NCI-H1417 (cell line): ENCODE data around the gene CPNE1.

ENCODE experiments used
- DNase-seq, 3 experiments: peaks; one replicate each; lab custom pipeline; 2025; lab: John Stamatoyannopoulos, UW

CPNE1 gene

GRCh38 chr20:35600176-35600992, 64.3 kb downstream of the CPNE1 start:
- no peak for DNase-seq

- DNase-seq, result no peak
Measured at GRCh38 chr20:35599776-35600120, 65.0 kb downstream of the CPNE1 start.

- peak in 1 of 3 experiments; percentile 13 for DNase-seq
Measured at GRCh38 chr20:35598899-35599775, 65.6 kb downstream of the CPNE1 start.

- DNase-seq, result no peak
Measured at GRCh38 chr20:35598476-35598875, 66.2 kb downstream of the CPNE1 start.

GRCh38 chr20:35597186-35597585, 67.5 kb downstream of the CPNE1 start:
- no peak for DNase-seq

- no peak for DNase-seq
Measured at GRCh38 chr20:35595901-35596300, 68.8 kb downstream of the CPNE1 start.

- DNase-seq, result no peak
Measured at GRCh38 chr20:35595456-35595855, 69.2 kb downstream of the CPNE1 start.

- peak in 1 of 3 experiments; percentile 31 for DNase-seq
Measured at GRCh38 chr20:35592339-35592974, 72.2 kb downstream of the CPNE1 start.

GRCh38 chr20:35588397-35588796, 76.3 kb downstream of the CPNE1 start:
- DNase-seq, result no peak

GRCh38 chr20:35587436-35587835, 77.3 kb downstream of the CPNE1 start:
- no peak for DNase-seq

GRCh38 chr20:35586751-35587425, 77.8 kb downstream of the CPNE1 start:
- no peak for DNase-seq

- no peak for DNase-seq
Measured at GRCh38 chr20:35583636-35584560, 80.8 kb downstream of the CPNE1 start.

- no peak for DNase-seq
Measured at GRCh38 chr20:35582741-35583404, 81.8 kb downstream of the CPNE1 start.

GRCh38 chr20:35582131-35582530, 82.6 kb downstream of the CPNE1 start:
- no peak for DNase-seq

GRCh38 chr20:35579196-35579595, 85.5 kb downstream of the CPNE1 start:
- DNase-seq, result no peak

- no peak for DNase-seq
Measured at GRCh38 chr20:35578469-35578868, 86.2 kb downstream of the CPNE1 start.

- DNase-seq, result no peak
Measured at GRCh38 chr20:35576816-35577215, 87.9 kb downstream of the CPNE1 start.
